HG03575 (cell line): Measurements from ENCODE around the gene ADAR.

Source experiments
- ATAC-seq: cut with Tn5 transposase; IDR thresholded peaks from one replicate; pipeline ENCODE4 v1.9.1; 2021; ENCODE audit not compliant: unreplicated experiment, insufficient number of reproducible peaks, low FRiP score; ENCODE audit errors: extremely low read depth

Gene ADAR

GRCh38 chr1:154568157-154568815, 39.7 kb downstream of the ADAR start:
- ATAC-seq, result no peak

- ATAC-seq, result no peak
Measured at GRCh38 chr1:154567386-154568156, 40.4 kb downstream of the ADAR start, which contains the start of gene CHRNB2. TSS of gene CHRNB2 (plus strand) at chr1:154567778. CDS start at chr1:154568045, 267 bp downstream.

- no peak for ATAC-seq
Measured at GRCh38 chr1:154565876-154566275, 42.1 kb downstream of the ADAR start.

GRCh38 chr1:154559466-154560044, 48.4 kb downstream of the ADAR start:
- no peak for ATAC-seq

- peak; percentile 45 for ATAC-seq
Measured at GRCh38 chr1:154558720-154559465, 49.1 kb downstream of the ADAR start.

GRCh38 chr1:154557939-154558719, 49.9 kb downstream of the ADAR start, which contains the start of gene UBE2Q1:
TSS of gene UBE2Q1 (minus strand) at chr1:154558662. CDS start at chr1:154558553, 109 bp downstream.
- ATAC-seq, result no peak

GRCh38 chr1:154557248-154557938, 50.6 kb downstream of the ADAR start:
- no peak for ATAC-seq

GRCh38 chr1:154556422-154556821, 51.6 kb downstream of the ADAR start:
- no peak for ATAC-seq

GRCh38 chr1:154553056-154554030, 54.6 kb downstream of the ADAR start:
- no peak for ATAC-seq

GRCh38 chr1:154552036-154552435, 56.0 kb downstream of the ADAR start:
- ATAC-seq, result no peak

- no peak for ATAC-seq
Measured at GRCh38 chr1:154551474-154551873, 56.5 kb downstream of the ADAR start.

- no peak for ATAC-seq
Measured at GRCh38 chr1:154550657-154551056, 57.3 kb downstream of the ADAR start.

- no peak for ATAC-seq
Measured at GRCh38 chr1:154550070-154550469, 57.9 kb downstream of the ADAR start.

- ATAC-seq, result no peak
Measured at GRCh38 chr1:154549202-154549770, 58.7 kb downstream of the ADAR start.

GRCh38 chr1:154548028-154548427, 60.0 kb downstream of the ADAR start:
- no peak for ATAC-seq

GRCh38 chr1:154547105-154547732, 60.8 kb downstream of the ADAR start:
- no peak for ATAC-seq
